SHP77 treated with DMSO at 0.1 percent for 48 hours (cell line): ENCODE results near the gene ARHGEF10L.

Source experiments
- DNase-seq: peaks from one replicate; lab custom pipeline; 2025; lab: John Stamatoyannopoulos, UW

The ARHGEF10L gene

GRCh38 chr1:17520473-17521319, 18.8 kb upstream of the ARHGEF10L start:
- no peak for DNase-seq

GRCh38 chr1:17521946-17522612, 17.4 kb upstream of the ARHGEF10L start:
- no peak for DNase-seq

GRCh38 chr1:17523321-17524041, 16.0 kb upstream of the ARHGEF10L start:
- no peak for DNase-seq

- no peak for DNase-seq
Observed at GRCh38 chr1:17524645-17525044, 14.9 kb upstream of the ARHGEF10L start.

- no peak for DNase-seq
Observed at GRCh38 chr1:17525996-17526686, 13.4 kb upstream of the ARHGEF10L start.

- DNase-seq, result no peak
Observed at GRCh38 chr1:17527036-17527914, 12.2 kb upstream of the ARHGEF10L start.

GRCh38 chr1:17529381-17529780, 10.1 kb upstream of the ARHGEF10L start:
- DNase-seq, result no peak

GRCh38 chr1:17531343-17531681, 8.2 kb upstream of the ARHGEF10L start:
- no peak for DNase-seq

GRCh38 chr1:17531682-17532487, 7.6 kb upstream of the ARHGEF10L start:
- no peak for DNase-seq

- DNase-seq, result no peak
Observed at GRCh38 chr1:17533201-17533600, 6.3 kb upstream of the ARHGEF10L start.

GRCh38 chr1:17535300-17535936, 4.1 kb upstream of the ARHGEF10L start:
- no peak for DNase-seq

GRCh38 chr1:17538010-17538409, 1.5 kb upstream of the ARHGEF10L start:
- no peak for DNase-seq

GRCh38 chr1:17538428-17539117, 925 bp upstream of the ARHGEF10L start:
- no peak for DNase-seq

GRCh38 chr1:17539118-17539476, 401 bp upstream of the ARHGEF10L start:
- no peak for DNase-seq

- no peak for DNase-seq
Observed at GRCh38 chr1:17540255-17541001, 930 bp downstream of the ARHGEF10L start.

GRCh38 chr1:17542645-17543044, 3.1 kb downstream of the ARHGEF10L start:
- DNase-seq, result no peak

GRCh38 chr1:17544776-17545350, 5.4 kb downstream of the ARHGEF10L start:
- no peak for DNase-seq

- DNase-seq, result no peak
Observed at GRCh38 chr1:17545356-17545755, 5.9 kb downstream of the ARHGEF10L start.
